ENCODE data around the gene SLC35B2. TPM values are rescaled to one million over a fixed set of nuclear protein-coding genes. Genes with fewer than 3 reads are reported as not detected.
A peak's percentile ranks its signal among the peaks of the same experiment; 100 is the strongest.

SLC35B2 gene
- total RNA-seq, 1 experiment from 2014 or later, result 44.6 TPM

DNA sequence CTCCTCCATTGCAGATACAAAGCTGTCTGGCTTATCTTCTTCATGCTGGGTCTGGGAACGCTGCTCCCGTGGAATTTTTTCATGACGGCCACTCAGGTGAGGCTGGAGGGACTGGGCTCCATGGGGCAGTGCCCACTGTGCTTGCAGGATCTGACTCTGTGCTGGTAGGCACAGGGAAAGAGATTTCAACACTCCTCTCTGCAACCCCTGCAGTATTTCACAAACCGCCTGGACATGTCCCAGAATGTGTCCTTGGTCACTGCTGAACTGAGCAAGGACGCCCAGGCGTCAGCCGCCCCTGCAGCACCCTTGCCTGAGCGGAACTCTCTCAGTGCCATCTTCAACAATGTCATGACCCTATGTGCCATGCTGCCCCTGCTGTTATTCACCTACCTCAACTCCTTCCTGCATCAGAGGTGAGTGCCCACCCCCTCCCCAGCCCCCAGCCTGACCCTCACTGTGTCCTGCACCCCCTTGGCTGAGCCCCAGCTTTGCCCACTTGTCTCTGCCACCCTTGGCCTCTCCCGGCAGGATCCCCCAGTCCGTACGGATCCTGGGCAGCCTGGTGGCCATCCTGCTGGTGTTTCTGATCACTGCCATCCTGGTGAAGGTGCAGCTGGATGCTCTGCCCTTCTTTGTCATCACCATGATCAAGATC is 27.8 kb downstream of the SLC35B2 start:
- POLR2A ChIA-PET, result no interaction called here
- intact Hi-C loops (cut with micrococcal nuclease; ENCODE audit: unreplicated experiment), result no loop called here
- TF ChIP-seq, protein P1, sequence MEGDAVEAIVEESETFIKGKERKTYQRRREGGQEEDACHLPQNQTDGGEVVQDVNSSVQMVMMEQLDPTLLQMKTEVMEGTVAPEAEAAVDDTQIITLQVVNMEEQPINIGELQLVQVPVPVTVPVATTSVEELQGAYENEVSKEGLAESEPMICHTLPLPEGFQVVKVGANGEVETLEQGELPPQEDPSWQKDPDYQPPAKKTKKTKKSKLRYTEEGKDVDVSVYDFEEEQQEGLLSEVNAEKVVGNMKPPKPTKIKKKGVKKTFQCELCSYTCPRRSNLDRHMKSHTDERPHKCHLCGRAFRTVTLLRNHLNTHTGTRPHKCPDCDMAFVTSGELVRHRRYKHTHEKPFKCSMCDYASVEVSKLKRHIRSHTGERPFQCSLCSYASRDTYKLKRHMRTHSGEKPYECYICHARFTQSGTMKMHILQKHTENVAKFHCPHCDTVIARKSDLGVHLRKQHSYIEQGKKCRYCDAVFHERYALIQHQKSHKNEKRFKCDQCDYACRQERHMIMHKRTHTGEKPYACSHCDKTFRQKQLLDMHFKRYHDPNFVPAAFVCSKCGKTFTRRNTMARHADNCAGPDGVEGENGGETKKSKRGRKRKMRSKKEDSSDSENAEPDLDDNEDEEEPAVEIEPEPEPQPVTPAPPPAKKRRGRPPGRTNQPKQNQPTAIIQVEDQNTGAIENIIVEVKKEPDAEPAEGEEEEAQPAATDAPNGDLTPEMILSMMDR (IDR thresholded peaks at IDR 0.05; ENCODE audit: insufficient read depth in 1 of 2, low read depth in 1 of 2, low read length in 1 of 2, severe bottlenecking in 1 of 2, unreplicated experiment in 1 of 2), result no peak

DNA sequence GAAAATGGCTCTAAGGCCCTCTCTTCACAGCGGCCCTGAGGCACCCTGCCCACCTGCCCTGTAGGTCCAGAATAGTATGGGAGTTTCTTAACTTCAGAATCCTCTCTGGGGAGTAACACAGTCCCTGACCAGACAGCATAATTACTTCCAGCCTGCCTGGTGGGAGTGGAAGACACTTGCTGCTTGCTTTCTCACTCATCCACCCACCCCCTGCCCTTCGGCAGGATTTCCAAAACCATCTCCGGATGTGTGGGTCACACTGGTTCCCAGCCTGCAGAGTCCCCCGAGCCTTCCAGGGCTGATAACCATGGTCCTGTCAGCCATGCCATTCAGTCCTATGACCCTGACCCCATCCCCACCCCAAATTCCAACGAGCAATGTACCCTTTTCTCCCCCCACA is 28.5 kb downstream of the SLC35B2 start:
- Histone ChIP-seq H3K4me1 (peaks cover 33% of the 10 kb centered on the region), H3K9me3 (no peaks in the 10 kb centered on the region), H3K4me3 (ENCODE audit: low read depth, low read length) (no peak overlapping the region), H3K36me3 (ENCODE audit: control insufficient read depth, insufficient read depth, low read length) (no peaks in the 10 kb centered on the region), H3K27me3 (replicated peaks; ENCODE audit: control insufficient read depth, insufficient read depth, low read length) (no peaks in the 10 kb centered on the region)
- Mint-ChIP-seq H3K4me3 (ENCODE audit: unreplicated experiment) (no peak overlapping the region), H3K36me3 (ENCODE audit: insufficient read depth, unreplicated experiment) (peaks cover 11% of the 10 kb centered on the region), H3K9me3 (ENCODE audit: unreplicated experiment) (no peaks in the 10 kb centered on the region), H3K4me1 (ENCODE audit: low read depth, unreplicated experiment) (peaks cover 9% of the 10 kb centered on the region), H3K27me3 (ENCODE audit: insufficient read depth, unreplicated experiment) (no peaks in the 10 kb centered on the region), H3K27ac (ENCODE audit: unreplicated experiment) (no peak overlapping the region)
- ChIA-PET CTCF (no interaction called here), POLR2A (no interaction called here)
- TF ChIP-seq, protein P1 (IDR thresholded peaks at IDR 0.05; ENCODE audit: insufficient read depth in 1 of 2, low read depth in 1 of 2, low read length in 1 of 2, severe bottlenecking in 1 of 2, unreplicated experiment in 1 of 2), result no peak
- no peak for DNase-seq
- intact Hi-C loops (cut with micrococcal nuclease; ENCODE audit: unreplicated experiment), result no loop called here
- BruUV-seq (replicated peaks), result no TSS peak

More for the DNA sequence above, 27.8 kb downstream of the SLC35B2 start:
- CTCF ChIA-PET, result no interaction called here
- peaks cover 11% of the 10 kb centered on the region for H3K36me3 Mint-ChIP-seq (ENCODE audit: insufficient read depth, unreplicated experiment)
- H3K27ac Mint-ChIP-seq (ENCODE audit: unreplicated experiment), result no peak overlapping the region
- H3K27me3 ChIP-seq (replicated peaks; ENCODE audit: control insufficient read depth, insufficient read depth, low read length), result no peaks in the 10 kb centered on the region
- H3K36me3 ChIP-seq (ENCODE audit: control insufficient read depth, insufficient read depth, low read length), result no peaks in the 10 kb centered on the region
- H3K4me3 ChIP-seq (ENCODE audit: low read depth, low read length), result no peak overlapping the region
- no peak overlapping the region for H3K4me3 Mint-ChIP-seq (ENCODE audit: unreplicated experiment)
- BruUV-seq (replicated peaks), result no TSS peak
- no peaks in the 10 kb centered on the region for H3K9me3 ChIP-seq
- H3K4me1 ChIP-seq, result peaks cover 31% of the 10 kb centered on the region
- peaks cover 16% of the 10 kb centered on the region for H3K4me1 Mint-ChIP-seq (ENCODE audit: low read depth, unreplicated experiment)
- H3K9me3 Mint-ChIP-seq (ENCODE audit: unreplicated experiment), result no peaks in the 10 kb centered on the region
- no peaks in the 10 kb centered on the region for H3K27me3 Mint-ChIP-seq (ENCODE audit: insufficient read depth, unreplicated experiment)
- no peak for DNase-seq

DNA sequence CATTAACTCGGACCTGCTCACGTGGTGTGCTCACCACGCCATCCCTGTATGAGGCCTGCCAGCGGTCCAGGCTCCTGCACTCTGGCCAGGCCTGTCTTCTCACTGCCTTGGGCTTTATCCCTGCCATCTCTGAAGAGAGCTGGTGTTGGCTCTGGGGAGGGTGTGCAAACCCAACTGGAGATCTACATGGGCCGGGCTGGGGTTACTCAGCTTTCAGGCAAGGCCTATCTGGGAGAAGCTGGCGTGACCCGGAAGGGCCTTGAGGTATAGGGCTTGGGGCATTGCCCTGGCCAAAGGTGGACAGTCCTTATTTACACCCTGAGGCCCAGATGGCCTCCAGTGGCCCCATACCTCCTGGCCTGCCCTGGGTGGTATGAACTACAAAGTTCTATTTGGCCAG is 28.9 kb downstream of the SLC35B2 start:
- TF ChIP-seq, protein P1 (IDR thresholded peaks at IDR 0.05; ENCODE audit: insufficient read depth in 1 of 2, low read depth in 1 of 2, low read length in 1 of 2, severe bottlenecking in 1 of 2, unreplicated experiment in 1 of 2), result no peak
- Mint-ChIP-seq H3K27me3 (ENCODE audit: insufficient read depth, unreplicated experiment) (no peaks in the 10 kb centered on the region), H3K27ac (ENCODE audit: unreplicated experiment) (peak overlapping the region; percentile 79), H3K9me3 (ENCODE audit: unreplicated experiment) (no peaks in the 10 kb centered on the region), H3K4me3 (ENCODE audit: unreplicated experiment) (no peak overlapping the region), H3K4me1 (ENCODE audit: low read depth, unreplicated experiment) (peaks cover 5% of the 10 kb centered on the region), H3K36me3 (ENCODE audit: insufficient read depth, unreplicated experiment) (peaks cover 11% of the 10 kb centered on the region)
- intact Hi-C loops (cut with micrococcal nuclease; ENCODE audit: unreplicated experiment), result no loop called here
- Histone ChIP-seq H3K4me3 (ENCODE audit: low read depth, low read length) (no peak overlapping the region), H3K9me3 (no peaks in the 10 kb centered on the region), H3K4me1 (peaks cover 33% of the 10 kb centered on the region), H3K27me3 (replicated peaks; ENCODE audit: control insufficient read depth, insufficient read depth, low read length) (no peaks in the 10 kb centered on the region), H3K36me3 (ENCODE audit: control insufficient read depth, insufficient read depth, low read length) (no peaks in the 10 kb centered on the region)
- DNase-seq, result no peak
- POLR2A ChIA-PET, result no interaction called here
- CTCF ChIA-PET, result no interaction called here
- BruUV-seq (replicated peaks), result no TSS peak
